K562 (cell line): ENCODE measurements around the gene ATCAY. TPM values are rescaled to one million over a fixed set of nuclear protein-coding genes. Genes with fewer than 3 reads are reported as not detected.

Experiments used
- ARID1B ChIP-seq: fragments of 450-650 bp; IDR thresholded peaks from 2 replicates; pipeline ENCODE4 v1.6.1; 2016; ENCODE audit warnings: antibody characterized with exemption, mild to moderate bottlenecking, inconsistent platforms
- CBFA2T2 ChIP-seq: fragments of 450-650 bp; conservative IDR thresholded peaks from 2 replicates; pipeline ENCODE4 v1.6.1; 2017; ENCODE audit warnings: mild to moderate bottlenecking
- CBX3 ChIP-seq, 2 experiments: IDR thresholded peaks; 1 replicate in 1 of 2; 2 replicates in 1 of 2; pipeline ENCODE4 v1.6.1; 2012; ENCODE audit warnings: inconsistent platforms in 2 of 2, low read length in 2 of 2, borderline replicate concordance in 1 of 2, control low read depth in 1 of 2
- CCNT2 ChIP-seq: IDR thresholded peaks from 2 replicates; pipeline ENCODE4 v1.6.1; 2011; ENCODE audit warnings: borderline replicate concordance, low read depth, mild to moderate bottlenecking, moderate library complexity, mixed read lengths, low read length; ENCODE audit not compliant: insufficient read length; ENCODE audit errors: extremely low read depth
- HDAC6 ChIP-seq: IDR thresholded peaks from 2 replicates; pipeline ENCODE4 v1.6.1; 2012; ENCODE audit warnings: low read depth, mild to moderate bottlenecking, control low read depth, inconsistent platforms, low read length, moderate library complexity
- KAT2B ChIP-seq: IDR thresholded peaks from one replicate; pipeline ENCODE4 v1.6.1; 2012; ENCODE audit warnings: low read depth, mild to moderate bottlenecking, control low read depth, inconsistent platforms, low read length, moderate library complexity
- PHF20 ChIP-seq: fragments of 450-650 bp; IDR thresholded peaks from 2 replicates; pipeline ENCODE4 v1.6.1; 2018; ENCODE audit not compliant: partially characterized antibody
- RBM25 ChIP-seq: fragments of 200-400 bp; formaldehyde crosslinking; IDR thresholded peaks from 2 replicates; pipeline ENCODE4 v1.6.1; 2018; ENCODE audit warnings: low read length, low read depth, moderate library complexity; ENCODE audit not compliant: severe bottlenecking
- SETDB1 ChIP-seq: IDR thresholded peaks from one replicate; pipeline ENCODE4 v1.6.1; 2012; ENCODE audit warnings: low read length, control low read depth, inconsistent platforms
- SPI1 ChIP-seq: IDR thresholded peaks from 2 replicates; pipeline ENCODE4 v1.6.1; 2011; ENCODE audit warnings: low read depth, low read length, control low read depth, borderline replicate concordance
- TEAD4 ChIP-seq, 2 experiments: sonication (generic) in 1 of 2; formaldehyde crosslinking in 1 of 2; IDR thresholded peaks; 2 replicates each; pipeline versions ENCODE4 v1.6.1 to v1.8.0; 2012 to 2022; ENCODE audit warnings: borderline replicate concordance in 1 of 2, inconsistent platforms in 1 of 2, low read length in 1 of 2, mild to moderate bottlenecking in 1 of 2, missing genetic modification reagents in 1 of 2
- YY1 ChIP-seq, 3 experiments: IDR thresholded peaks; 2 replicates each; pipeline ENCODE4 v1.6.1; 2011; ENCODE audit warnings: low read length in 2 of 3, mild to moderate bottlenecking in 2 of 3, moderate library complexity in 2 of 3, borderline replicate concordance in 1 of 3, control low read depth in 1 of 3, low read depth in 1 of 3; ENCODE audit not compliant: insufficient read depth in 3 of 3, insufficient replicate concordance in 2 of 3, control insufficient read depth in 1 of 3, insufficient read length in 1 of 3; ENCODE audit errors: extremely low read depth in 1 of 3
- ZKSCAN3 ChIP-seq: fragments of 250-450 bp; sonication (Bioruptor Pico); IDR thresholded peaks from 2 replicates; pipeline ENCODE4 v1.4.0; 2020
- ZNF75A ChIP-seq: fragments of 450-650 bp; formaldehyde crosslinking; IDR thresholded peaks from 2 replicates; pipeline ENCODE4 v1.4.0; 2020; ENCODE audit warnings: mild to moderate bottlenecking
- polyA plus RNA-seq, 8 experiments: library from polyadenylated mRNA; depleted of rRNA in 4 of 8; stranded (reverse) in 5 of 8; unstranded in 3 of 8; fragments of >200 nt; fragmentation: Nextera tagmentation in 2 of 8; fragmentation: Illumina TruSeq in 1 of 8; extraction: Ambion mirVana in 2 of 8; extraction: Trizol in 1 of 8; gene quantifications; 2 replicates each; pipeline versions ENCODE4 v1.2.1 to v1.2.3, GENCODE V29; 2011 to 2014; ENCODE audit warnings: inconsistent platforms in 1 of 8, missing spikeins in 1 of 8
- total RNA-seq, 7 experiments: library from RNA; depleted of rRNA in 6 of 7; stranded (reverse); fragments of >200 nt in 6 of 7; fragmentation: Illumina TruSeq in 2 of 7; extraction: Trizol in 2 of 7; gene quantifications; 2 replicates each; pipeline versions ENCODE4 v1.2.1 to v1.2.3, GENCODE V29; 2011 to 2021; ENCODE audit warnings: low replicate concordance in 1 of 7
- TF ChIP-seq, protein P1 (sequence below), 3 experiments: fragments of 200-800 bp in 1 of 3; fragments of 250-450 bp in 1 of 3; fragments of 450-650 bp in 1 of 3; sonication (Bioruptor Pico) in 1 of 3; sonication (Bioruptor generic) in 1 of 3; formaldehyde crosslinking in 1 of 3; IDR thresholded peaks; 2 replicates each; pipeline versions ENCODE4 v1.6.1 to v1.8.0; 2016 to 2022; ENCODE audit warnings: mild to moderate bottlenecking in 2 of 3, missing genetic modification characterization in 2 of 3, missing compliant biosample characterization in 1 of 3, moderate library complexity in 1 of 3
- TF ChIP-seq, protein P2 (sequence below): sonication (generic); formaldehyde crosslinking; IDR thresholded peaks from 2 replicates; pipeline ENCODE4 v1.8.1; 2023; ENCODE audit warnings: mild to moderate bottlenecking, missing genetic modification reagents
- TF ChIP-seq, protein P3 (sequence below): fragments of 250-450 bp; sonication (Bioruptor Pico); IDR thresholded peaks from 2 replicates; pipeline ENCODE4 v1.5.0; 2021; ENCODE audit warnings: mild to moderate bottlenecking, borderline replicate concordance

Gene ATCAY
- total and polyA plus RNA-seq, 9 of the 15 experiments (the other 6 are each of a cell fraction or from before 2014, with no cell fraction given): not detected

DNA sequence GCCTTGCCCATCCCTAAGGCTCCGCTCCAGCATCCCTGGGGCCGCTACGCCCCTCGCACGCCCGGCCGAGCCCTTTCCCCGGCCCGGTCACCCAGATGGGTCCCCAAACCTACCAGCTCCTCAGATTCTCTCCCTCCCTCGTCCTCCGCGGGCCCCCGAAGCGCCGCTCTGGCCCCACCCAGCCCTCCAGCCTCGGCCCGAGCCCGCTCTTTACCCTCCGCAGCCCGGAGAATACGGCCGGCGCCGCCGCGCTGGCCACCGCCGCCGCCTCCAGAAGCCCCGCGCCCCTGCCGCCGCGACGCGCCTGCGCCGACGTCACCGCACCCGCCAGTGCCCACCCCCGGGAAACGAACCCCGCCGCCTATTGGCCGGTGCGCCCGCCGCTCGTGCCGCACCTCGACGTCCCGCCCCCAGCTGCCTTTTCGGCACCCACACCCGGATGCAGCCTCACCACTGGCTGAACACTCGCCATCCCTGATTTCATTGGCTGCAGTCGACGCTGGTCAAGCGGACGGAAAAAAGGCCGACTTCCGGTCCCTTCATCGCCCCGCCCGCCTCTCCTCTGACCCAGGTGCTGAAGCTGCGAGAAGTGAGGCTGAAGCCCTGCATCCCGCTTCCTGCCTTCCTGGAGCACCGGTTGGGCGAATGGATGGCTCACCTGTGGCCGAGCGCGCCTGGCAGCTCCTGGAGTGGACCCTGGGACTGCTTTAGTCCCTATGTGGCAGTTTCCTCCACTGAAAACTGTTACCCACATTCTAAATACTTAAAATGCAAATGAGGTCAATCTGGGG lies 90.5 kb downstream of the ATCAY start, which contains the start of gene DAPK3 (continued):
- TF ChIP-seq, protein P1, sequence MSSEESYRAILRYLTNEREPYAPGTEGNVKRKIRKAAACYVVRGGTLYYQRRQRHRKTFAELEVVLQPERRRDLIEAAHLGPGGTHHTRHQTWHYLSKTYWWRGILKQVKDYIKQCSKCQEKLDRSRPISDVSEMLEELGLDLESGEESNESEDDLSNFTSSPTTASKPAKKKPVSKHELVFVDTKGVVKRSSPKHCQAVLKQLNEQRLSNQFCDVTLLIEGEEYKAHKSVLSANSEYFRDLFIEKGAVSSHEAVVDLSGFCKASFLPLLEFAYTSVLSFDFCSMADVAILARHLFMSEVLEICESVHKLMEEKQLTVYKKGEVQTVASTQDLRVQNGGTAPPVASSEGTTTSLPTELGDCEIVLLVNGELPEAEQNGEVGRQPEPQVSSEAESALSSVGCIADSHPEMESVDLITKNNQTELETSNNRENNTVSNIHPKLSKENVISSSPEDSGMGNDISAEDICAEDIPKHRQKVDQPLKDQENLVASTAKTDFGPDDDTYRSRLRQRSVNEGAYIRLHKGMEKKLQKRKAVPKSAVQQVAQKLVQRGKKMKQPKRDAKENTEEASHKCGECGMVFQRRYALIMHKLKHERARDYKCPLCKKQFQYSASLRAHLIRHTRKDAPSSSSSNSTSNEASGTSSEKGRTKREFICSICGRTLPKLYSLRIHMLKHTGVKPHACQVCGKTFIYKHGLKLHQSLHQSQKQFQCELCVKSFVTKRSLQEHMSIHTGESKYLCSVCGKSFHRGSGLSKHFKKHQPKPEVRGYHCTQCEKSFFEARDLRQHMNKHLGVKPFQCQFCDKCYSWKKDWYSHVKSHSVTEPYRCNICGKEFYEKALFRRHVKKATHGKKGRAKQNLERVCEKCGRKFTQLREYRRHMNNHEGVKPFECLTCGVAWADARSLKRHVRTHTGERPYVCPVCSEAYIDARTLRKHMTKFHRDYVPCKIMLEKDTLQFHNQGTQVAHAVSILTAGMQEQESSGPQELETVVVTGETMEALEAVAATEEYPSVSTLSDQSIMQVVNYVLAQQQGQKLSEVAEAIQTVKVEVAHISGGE (CRISPR knock-in tag; IDR thresholded peaks at IDR 0.05): no peak
- TF ChIP-seq PHF20 (peak; percentile 15), CCNT2 (peak; percentile 77), TEAD4 (IDR thresholded peaks at IDR 0.05; ENCODE audit: low read length) (no peak), TEAD4 (CRISPR knock-in tag; IDR thresholded peaks at IDR 0.05; ENCODE audit: borderline replicate concordance) (no peak), HDAC6 (no peak), ARID1B (no peak), ZNF75A (no peak), SETDB1 (no peak), CBFA2T2 (no peak), CBX3 (IDR thresholded peaks at IDR 0.05; ENCODE audit: borderline replicate concordance in 1 of 2, low read length in 2 of 2) (no peak), ZKSCAN3 (CRISPR knock-in tag) (no peak), RBM25 (peak; percentile 98), SPI1 (no peak), YY1 (IDR thresholded peaks at IDR 0.05; ENCODE audit: borderline replicate concordance in 1 of 3, control insufficient read depth in 1 of 3, extremely low read depth in 1 of 3, insufficient read depth in 3 of 3, insufficient read length in 1 of 3, insufficient replicate concordance in 2 of 3, low read depth in 1 of 3, low read length in 2 of 3) (no peak), KAT2B (no peak)
- TF ChIP-seq, protein P2, sequence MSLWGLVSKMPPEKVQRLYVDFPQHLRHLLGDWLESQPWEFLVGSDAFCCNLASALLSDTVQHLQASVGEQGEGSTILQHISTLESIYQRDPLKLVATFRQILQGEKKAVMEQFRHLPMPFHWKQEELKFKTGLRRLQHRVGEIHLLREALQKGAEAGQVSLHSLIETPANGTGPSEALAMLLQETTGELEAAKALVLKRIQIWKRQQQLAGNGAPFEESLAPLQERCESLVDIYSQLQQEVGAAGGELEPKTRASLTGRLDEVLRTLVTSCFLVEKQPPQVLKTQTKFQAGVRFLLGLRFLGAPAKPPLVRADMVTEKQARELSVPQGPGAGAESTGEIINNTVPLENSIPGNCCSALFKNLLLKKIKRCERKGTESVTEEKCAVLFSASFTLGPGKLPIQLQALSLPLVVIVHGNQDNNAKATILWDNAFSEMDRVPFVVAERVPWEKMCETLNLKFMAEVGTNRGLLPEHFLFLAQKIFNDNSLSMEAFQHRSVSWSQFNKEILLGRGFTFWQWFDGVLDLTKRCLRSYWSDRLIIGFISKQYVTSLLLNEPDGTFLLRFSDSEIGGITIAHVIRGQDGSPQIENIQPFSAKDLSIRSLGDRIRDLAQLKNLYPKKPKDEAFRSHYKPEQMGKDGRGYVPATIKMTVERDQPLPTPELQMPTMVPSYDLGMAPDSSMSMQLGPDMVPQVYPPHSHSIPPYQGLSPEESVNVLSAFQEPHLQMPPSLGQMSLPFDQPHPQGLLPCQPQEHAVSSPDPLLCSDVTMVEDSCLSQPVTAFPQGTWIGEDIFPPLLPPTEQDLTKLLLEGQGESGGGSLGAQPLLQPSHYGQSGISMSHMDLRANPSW (CRISPR knock-in tag): no peak
- TF ChIP-seq, protein P3, sequence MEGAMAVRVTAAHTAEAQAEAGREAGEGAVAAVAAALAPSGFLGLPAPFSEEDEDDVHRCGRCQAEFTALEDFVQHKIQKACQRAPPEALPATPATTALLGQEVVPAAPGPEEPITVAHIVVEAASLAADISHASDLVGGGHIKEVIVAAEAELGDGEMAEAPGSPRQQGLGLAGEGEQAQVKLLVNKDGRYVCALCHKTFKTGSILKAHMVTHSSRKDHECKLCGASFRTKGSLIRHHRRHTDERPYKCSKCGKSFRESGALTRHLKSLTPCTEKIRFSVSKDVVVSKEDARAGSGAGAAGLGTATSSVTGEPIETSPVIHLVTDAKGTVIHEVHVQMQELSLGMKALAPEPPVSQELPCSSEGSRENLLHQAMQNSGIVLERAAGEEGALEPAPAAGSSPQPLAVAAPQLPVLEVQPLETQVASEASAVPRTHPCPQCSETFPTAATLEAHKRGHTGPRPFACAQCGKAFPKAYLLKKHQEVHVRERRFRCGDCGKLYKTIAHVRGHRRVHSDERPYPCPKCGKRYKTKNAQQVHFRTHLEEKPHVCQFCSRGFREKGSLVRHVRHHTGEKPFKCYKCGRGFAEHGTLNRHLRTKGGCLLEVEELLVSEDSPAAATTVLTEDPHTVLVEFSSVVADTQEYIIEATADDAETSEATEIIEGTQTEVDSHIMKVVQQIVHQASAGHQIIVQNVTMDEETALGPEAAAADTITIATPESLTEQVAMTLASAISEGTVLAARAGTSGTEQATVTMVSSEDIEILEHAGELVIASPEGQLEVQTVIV (CRISPR knock-in tag): no peak
